Choroid plexus epithelial cell (primary cell): ENCODE measurements around the gene SAXO2.
A peak's percentile ranks its signal among the peaks of the same experiment; 100 is the strongest.
"Not testable (repeated sequence)": the region's sequence is repeated elsewhere in the genome, so short reads cannot be mapped to it uniquely, and the experiment has no call there.

Source experiments
- DNase-seq: peaks from one replicate; pipeline ENCODE4 v3.0.0-alpha.2; 2010; ENCODE audit warnings: low read depth
- H3K4me3 ChIP-seq: 2 replicates; pipeline ENCODE4 v1.5.1; 2011; ENCODE audit warnings: low read depth, mild to moderate bottlenecking, control low read depth, low read length, moderate library complexity
- TF ChIP-seq, protein P1 (sequence below): conservative IDR thresholded peaks from 2 replicates; pipeline ENCODE4 v1.5.1; 2011; ENCODE audit warnings: low read depth, mild to moderate bottlenecking, control low read depth, inconsistent platforms, low read length, moderate library complexity

SAXO2 gene

GRCh38 chr15:82306791-82307713, 44.4 kb downstream of the SAXO2 start:
- TF ChIP-seq, protein P1, sequence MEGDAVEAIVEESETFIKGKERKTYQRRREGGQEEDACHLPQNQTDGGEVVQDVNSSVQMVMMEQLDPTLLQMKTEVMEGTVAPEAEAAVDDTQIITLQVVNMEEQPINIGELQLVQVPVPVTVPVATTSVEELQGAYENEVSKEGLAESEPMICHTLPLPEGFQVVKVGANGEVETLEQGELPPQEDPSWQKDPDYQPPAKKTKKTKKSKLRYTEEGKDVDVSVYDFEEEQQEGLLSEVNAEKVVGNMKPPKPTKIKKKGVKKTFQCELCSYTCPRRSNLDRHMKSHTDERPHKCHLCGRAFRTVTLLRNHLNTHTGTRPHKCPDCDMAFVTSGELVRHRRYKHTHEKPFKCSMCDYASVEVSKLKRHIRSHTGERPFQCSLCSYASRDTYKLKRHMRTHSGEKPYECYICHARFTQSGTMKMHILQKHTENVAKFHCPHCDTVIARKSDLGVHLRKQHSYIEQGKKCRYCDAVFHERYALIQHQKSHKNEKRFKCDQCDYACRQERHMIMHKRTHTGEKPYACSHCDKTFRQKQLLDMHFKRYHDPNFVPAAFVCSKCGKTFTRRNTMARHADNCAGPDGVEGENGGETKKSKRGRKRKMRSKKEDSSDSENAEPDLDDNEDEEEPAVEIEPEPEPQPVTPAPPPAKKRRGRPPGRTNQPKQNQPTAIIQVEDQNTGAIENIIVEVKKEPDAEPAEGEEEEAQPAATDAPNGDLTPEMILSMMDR, result no peak
- no peak overlapping the region for H3K4me3 ChIP-seq
- DNase-seq, result no peak

DNA sequence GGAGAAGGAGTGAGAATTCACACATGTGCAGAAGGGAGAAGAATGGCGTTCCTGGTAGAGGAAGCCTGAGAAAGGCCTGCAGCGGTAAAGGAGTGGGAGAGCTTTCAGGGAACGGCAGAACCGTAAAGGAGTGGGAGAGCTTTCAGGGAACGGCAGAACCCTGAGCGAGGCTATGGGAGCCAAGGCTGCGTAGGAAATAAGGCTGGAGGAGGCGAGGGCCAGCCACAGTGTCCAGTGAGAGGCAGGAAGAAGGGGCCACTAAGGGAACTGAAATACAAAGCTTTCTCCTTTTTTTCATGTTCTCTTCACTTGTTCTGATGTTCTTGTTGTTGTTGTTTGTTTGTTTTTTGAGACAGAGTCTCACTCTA, 45.1 kb downstream of the SAXO2 start:
- no peak overlapping the region for H3K4me3 ChIP-seq
- DNase-seq, result no peak
- TF ChIP-seq, protein P1, result no peak

DNA sequence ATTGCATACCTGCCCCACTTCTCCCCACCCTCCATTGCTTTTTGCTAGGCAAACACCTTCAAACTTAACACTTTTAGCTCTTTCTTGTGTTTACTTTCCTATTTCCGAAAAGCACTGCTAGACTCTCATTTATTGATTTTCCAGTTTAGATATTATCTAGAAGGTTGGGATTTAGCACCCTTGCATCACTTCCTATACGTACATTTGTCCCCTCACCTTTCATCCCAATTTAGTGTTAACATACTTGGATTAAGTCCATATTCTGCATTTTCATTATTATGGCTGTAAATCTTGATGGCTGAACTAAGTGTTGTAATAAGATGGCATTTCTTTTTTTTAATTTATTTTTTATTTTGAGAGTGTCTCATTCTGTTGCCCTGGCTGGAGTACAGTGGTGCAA, 47.2 kb downstream of the SAXO2 start:
- no peak for DNase-seq

GRCh38 chr15:82311321-82311720, 48.7 kb downstream of the SAXO2 start:
- H3K4me3 ChIP-seq, DNase-seq: not testable (repeated sequence)

More for the DNA sequence above, 47.2 kb downstream of the SAXO2 start:
- no peak overlapping the region for H3K4me3 ChIP-seq
- TF ChIP-seq, protein P1, result no peak

GRCh38 chr15:82312586-82313349, 50.1 kb downstream of the SAXO2 start:
- H3K4me3 ChIP-seq, result no peak overlapping the region
- DNase-seq, result peak; percentile 11
- TF ChIP-seq, protein P1, result no peak

DNA sequence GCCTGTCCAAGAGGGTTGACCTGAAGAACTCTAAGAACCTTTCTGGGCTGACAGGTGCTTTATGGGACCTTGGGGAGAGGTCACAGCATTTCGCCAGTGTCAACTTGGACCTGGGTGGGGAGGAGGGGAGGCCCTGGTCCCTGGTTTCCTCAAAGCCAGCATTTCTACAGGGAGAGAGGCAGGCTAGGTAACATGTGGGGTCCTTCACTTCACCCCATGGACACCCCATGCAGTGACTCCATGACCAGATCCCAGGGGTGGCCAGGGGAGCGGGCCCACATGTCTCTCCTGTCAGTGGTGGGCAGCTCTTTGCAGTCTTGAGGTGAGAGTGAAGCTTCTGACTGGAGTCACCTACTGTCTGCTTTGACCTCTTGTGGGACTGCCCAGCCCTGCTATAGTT, 50.8 kb downstream of the SAXO2 start:
- no peak for DNase-seq
- no peak overlapping the region for H3K4me3 ChIP-seq
- TF ChIP-seq, protein P1, result no peak

DNA sequence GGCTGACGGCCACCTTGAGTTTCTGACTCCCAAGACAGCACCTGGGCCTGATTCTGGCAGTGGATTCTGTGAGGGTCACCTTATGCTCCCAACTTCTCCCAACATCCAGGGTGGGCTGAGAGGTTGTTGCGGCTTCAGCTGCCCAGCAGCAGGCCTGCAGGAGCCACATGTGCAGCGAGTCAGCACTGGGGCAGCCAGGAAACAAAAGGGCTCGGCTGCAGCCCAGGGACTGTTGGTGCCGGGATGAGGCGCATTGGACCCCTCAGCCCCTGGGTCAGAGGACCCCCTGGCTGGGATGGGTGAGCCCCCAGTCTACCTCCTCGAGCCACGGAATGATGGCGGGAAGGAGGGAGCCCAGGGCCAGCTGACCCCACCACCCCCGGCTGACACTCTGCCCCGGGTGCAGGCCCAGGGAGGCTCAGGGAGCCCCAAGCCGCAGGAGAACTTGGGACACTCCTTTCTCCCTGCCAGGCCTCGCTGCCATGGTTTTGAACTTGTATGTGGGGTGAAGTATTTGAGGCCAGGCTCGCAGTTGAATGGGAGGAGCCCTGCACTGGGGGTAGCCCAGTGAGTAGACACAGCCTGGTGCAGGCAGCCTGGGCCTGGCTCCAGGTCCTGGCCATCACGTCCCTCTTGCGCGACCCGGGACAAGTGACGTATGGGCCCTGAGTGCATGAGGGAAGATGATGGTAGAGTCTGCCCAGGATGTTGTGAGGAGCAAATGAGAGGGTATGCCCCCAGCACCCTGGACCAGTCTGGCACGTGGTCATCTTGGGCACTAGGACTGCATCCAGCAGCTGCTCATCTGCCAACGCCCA, 51.5 kb downstream of the SAXO2 start:
- not testable (repeated sequence) for DNase-seq, H3K4me3 ChIP-seq
